DOHH2 (cell line): ENCODE measurements around the gene SLC7A4.

Source experiments
- H3F3A ChIP-seq: fragments of 200-600 bp; sonication (generic), shearing (Covaris generic); 2 replicates; pipeline ENCODE4 v1.6.0; 2016; ENCODE audit warnings: antibody characterized with exemption, mild to moderate bottlenecking; ENCODE audit not compliant: control insufficient read depth, insufficient read depth
- H3K27ac ChIP-seq: fragments of 200-600 bp; sonication (generic); 2 replicates; pipeline ENCODE4 v1.5.1; 2014; ENCODE audit warnings: low read depth, mild to moderate bottlenecking, low read length, moderate library complexity
- H3K27me3 ChIP-seq: fragments of 200-600 bp; sonication (generic); 2 replicates; pipeline ENCODE4 v1.6.1; 2014; ENCODE audit warnings: mild to moderate bottlenecking, low read length, mixed read lengths; ENCODE audit not compliant: control insufficient read depth
- H3K36me3 ChIP-seq: fragments of 200-600 bp; sonication (generic); 2 replicates; pipeline ENCODE4 v1.6.1; 2014; ENCODE audit warnings: mild to moderate bottlenecking, low read length, moderate library complexity, mixed read lengths; ENCODE audit not compliant: control insufficient read depth
- H3K4me1 ChIP-seq: fragments of 200-600 bp; sonication (generic); 2 replicates; pipeline ENCODE4 v1.6.1; 2014; ENCODE audit warnings: mild to moderate bottlenecking, low read length, mixed read lengths; ENCODE audit not compliant: control insufficient read depth
- H3K4me2 ChIP-seq: fragments of 200-600 bp; sonication (generic); 2 replicates; pipeline ENCODE4 v1.6.0; 2014; ENCODE audit warnings: mild to moderate bottlenecking, low read length, moderate library complexity
- H3K4me3 ChIP-seq: fragments of 200-600 bp; sonication (generic); 2 replicates; pipeline ENCODE4 v1.5.1; 2014; ENCODE audit warnings: mild to moderate bottlenecking, low read length, mixed read lengths
- H3K79me2 ChIP-seq: fragments of 200-600 bp; sonication (generic); 2 replicates; pipeline ENCODE4 v1.6.1; 2014; ENCODE audit warnings: mild to moderate bottlenecking, low read length, mixed read lengths; ENCODE audit not compliant: control insufficient read depth
- H3K9me2 ChIP-seq: fragments of 200-600 bp; sonication (generic); replicated peaks from 2 replicates; pipeline ENCODE4 v1.6.1; 2014; ENCODE audit warnings: mild to moderate bottlenecking, low read length, mixed read lengths; ENCODE audit not compliant: control insufficient read depth
- H3K9me3 ChIP-seq: fragments of 200-600 bp; sonication (generic); 2 replicates; pipeline ENCODE4 v1.6.1; 2014; ENCODE audit warnings: antibody characterized with exemption, low read length, mixed read lengths; ENCODE audit not compliant: control insufficient read depth, insufficient read depth
- H4K20me1 ChIP-seq: fragments of 200-600 bp; sonication (generic); 2 replicates; pipeline ENCODE4 v1.6.0; 2014; ENCODE audit warnings: low read depth, mild to moderate bottlenecking, antibody characterized with exemption, low read length, moderate library complexity; ENCODE audit not compliant: control insufficient read depth, insufficient read depth
- EZH2phosphoT487 ChIP-seq: fragments of 200-600 bp; sonication (generic); IDR thresholded peaks from 2 replicates; pipeline ENCODE4 v1.6.1; 2017; ENCODE audit warnings: borderline replicate concordance, mild to moderate bottlenecking, antibody characterized with exemption, low read length, moderate library complexity, mixed read lengths
- TF ChIP-seq, protein P1 (sequence below): fragments of 200-600 bp; sonication (generic); IDR thresholded peaks from one replicate; pipeline ENCODE4 v1.5.1; 2014; ENCODE audit warnings: antibody characterized with exemption, mild to moderate bottlenecking, low read depth, low read length; ENCODE audit not compliant: poor library complexity, severe bottlenecking

The SLC7A4 gene

DNA sequence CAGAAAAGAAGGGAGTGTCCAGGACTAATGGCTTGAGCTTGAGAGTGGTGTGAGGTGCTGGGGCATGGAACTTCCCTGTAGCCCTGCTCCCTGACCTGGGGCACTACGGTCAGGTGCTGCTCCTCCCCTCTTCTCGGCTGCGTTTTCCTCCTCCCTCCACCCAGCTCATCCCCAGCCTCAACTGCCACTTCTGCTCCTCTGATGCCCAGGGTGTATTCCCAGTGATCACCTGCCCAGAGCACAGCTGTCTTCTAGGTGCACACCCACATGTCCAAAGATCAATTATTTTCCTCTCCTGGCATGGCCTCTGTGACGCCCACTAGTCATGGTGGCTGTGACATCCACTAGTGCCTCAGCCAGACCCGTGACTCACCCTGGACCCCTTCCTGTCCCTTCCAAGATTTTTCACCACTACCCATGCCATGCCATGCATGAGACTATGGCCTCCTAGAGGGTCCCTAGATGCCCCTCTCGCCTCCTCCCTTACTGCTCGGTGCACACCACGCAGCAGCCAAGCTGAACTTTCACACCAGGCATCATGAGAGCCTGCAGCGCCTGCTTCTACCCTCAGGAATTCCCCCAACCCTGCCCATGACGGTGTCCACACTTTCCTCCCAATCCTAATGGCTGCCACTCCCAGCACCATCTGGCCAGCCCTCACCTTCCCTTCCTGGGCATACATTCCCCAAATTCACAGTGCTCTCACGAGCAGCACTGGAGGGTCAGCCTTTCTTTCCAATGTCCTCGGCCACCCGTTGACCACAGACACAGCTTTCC, 15.5 kb downstream of the SLC7A4 start:
- Histone ChIP-seq H3K4me2 (no peak overlapping the region), H3K9me2 (no peaks in the 10 kb centered on the region), H3K79me2 (no peaks in the 10 kb centered on the region), H3K9me3 (no peaks in the 10 kb centered on the region), H3K27me3 (peaks cover 11% of the 10 kb centered on the region; the same call in 1 of the 2 replicates), H3K36me3 (no peaks in the 10 kb centered on the region), H4K20me1 (peaks cover 3% of the 10 kb centered on the region; the same call in 1 of the 2 replicates), H3K4me3 (no peak overlapping the region), H3K4me1 (peaks cover 21% of the 10 kb centered on the region), H3F3A (no peaks in the 10 kb centered on the region), H3K27ac (no peak overlapping the region)
- no peak for TF ChIP-seq EZH2phosphoT487
- TF ChIP-seq, protein P1, sequence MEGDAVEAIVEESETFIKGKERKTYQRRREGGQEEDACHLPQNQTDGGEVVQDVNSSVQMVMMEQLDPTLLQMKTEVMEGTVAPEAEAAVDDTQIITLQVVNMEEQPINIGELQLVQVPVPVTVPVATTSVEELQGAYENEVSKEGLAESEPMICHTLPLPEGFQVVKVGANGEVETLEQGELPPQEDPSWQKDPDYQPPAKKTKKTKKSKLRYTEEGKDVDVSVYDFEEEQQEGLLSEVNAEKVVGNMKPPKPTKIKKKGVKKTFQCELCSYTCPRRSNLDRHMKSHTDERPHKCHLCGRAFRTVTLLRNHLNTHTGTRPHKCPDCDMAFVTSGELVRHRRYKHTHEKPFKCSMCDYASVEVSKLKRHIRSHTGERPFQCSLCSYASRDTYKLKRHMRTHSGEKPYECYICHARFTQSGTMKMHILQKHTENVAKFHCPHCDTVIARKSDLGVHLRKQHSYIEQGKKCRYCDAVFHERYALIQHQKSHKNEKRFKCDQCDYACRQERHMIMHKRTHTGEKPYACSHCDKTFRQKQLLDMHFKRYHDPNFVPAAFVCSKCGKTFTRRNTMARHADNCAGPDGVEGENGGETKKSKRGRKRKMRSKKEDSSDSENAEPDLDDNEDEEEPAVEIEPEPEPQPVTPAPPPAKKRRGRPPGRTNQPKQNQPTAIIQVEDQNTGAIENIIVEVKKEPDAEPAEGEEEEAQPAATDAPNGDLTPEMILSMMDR: no peak

DNA sequence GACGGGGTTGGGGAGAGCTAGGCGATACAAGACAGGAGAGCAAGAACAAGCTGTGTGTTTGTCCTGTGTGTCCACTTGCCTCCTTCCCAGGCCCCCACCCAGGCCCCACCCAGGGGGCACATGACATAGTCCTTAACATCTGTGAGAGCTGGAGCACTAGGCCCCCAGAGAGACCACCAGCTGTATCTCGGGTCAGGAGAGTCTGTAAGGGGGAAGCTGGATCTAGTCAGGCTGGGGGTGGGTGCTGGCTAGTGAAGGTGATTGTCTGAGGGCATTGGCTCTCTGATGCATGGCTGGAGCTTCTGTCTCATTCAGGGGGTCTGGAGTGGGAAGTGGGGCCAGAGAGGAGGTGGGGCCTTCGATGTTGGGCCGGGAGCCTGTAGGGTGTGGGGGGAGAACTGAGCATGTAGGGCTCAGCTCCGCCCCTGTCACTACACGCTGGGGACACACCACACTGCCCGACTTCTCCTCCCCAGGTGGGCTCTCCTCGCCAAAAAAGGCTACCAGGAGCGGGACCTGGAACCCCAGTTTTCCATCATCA, 16.8 kb downstream of the SLC7A4 start:
- Histone ChIP-seq H4K20me1 (no peaks in the 10 kb centered on the region), H3K9me2 (no peaks in the 10 kb centered on the region), H3K36me3 (no peaks in the 10 kb centered on the region), H3K79me2 (no peaks in the 10 kb centered on the region), H3K27me3 (peaks cover 11% of the 10 kb centered on the region; the same call in 1 of the 2 replicates), H3F3A (no peaks in the 10 kb centered on the region), H3K4me2 (no peak overlapping the region), H3K4me3 (no peak overlapping the region), H3K4me1 (peaks cover 21% of the 10 kb centered on the region), H3K9me3 (no peaks in the 10 kb centered on the region), H3K27ac (no peak overlapping the region)
- TF ChIP-seq, protein P1: no peak
- no peak for TF ChIP-seq EZH2phosphoT487

DNA sequence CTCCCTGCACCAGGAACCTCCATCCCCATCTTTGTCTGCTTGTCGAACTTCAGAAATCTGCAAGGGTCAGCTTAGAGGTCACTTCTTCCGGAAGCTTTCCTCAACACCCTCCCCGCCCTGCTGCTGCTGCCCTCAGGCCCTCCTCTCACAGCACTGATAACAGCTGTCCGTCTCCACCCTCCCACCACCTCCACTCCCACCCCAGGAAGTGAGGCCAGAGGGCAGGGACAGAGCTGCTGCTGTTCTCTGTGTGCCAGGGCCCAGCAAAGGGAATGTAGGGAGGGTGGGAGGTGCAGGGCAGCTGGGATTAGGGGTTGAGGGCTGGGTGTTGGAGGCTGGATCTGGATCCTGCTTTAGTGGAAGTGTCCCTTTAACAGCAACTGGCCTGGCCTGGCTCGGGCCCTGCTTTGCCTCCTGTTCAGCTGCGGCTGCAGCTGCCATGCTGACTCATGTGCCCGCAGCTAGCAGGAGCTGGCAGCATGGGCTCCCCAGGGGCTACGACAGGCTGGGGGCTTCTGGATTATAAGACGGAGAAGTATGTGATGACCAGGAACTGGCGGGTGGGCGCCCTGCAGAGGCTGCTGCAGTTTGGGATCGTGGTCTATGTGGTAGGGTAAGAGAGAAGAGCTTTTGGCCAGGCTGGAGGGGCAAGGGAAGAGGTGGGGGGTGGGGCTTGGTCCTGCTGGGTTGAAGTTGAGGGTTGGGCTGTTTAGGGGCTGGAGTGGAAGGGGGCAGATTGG, 17.5 kb downstream of the SLC7A4 start, which contains the start of gene P2RX6:
TSS of gene P2RX6 (plus strand) at position 440 of the 740 bp plus-strand sequence. CDS start at position 450, 10 bp downstream.
- H3K27ac ChIP-seq: no peak within 1 kb of the TSS
- H3K4me1 ChIP-seq: peaks cover 21% of the 10 kb centered on the region
- H3F3A ChIP-seq: no peaks in the 10 kb centered on the region
- no peaks in the 10 kb centered on the region for H3K79me2 ChIP-seq
- no peaks in the 10 kb centered on the region for H4K20me1 ChIP-seq
- peaks cover 11% of the 10 kb centered on the region; the same call in 1 of the 2 replicates for H3K27me3 ChIP-seq
- H3K4me3 ChIP-seq: peak within 1 kb of the TSS; percentile 73
- peak within 1 kb of the TSS; percentile 90 for H3K4me2 ChIP-seq
- no peak for TF ChIP-seq EZH2phosphoT487
- TF ChIP-seq, protein P1: no peak
- no peaks in the 10 kb centered on the region for H3K36me3 ChIP-seq
- no peaks in the 10 kb centered on the region for H3K9me3 ChIP-seq
- H3K9me2 ChIP-seq: no peaks in the 10 kb centered on the region
